ENCODE measurements around the gene FAM163B.

Gene FAM163B

DNA sequence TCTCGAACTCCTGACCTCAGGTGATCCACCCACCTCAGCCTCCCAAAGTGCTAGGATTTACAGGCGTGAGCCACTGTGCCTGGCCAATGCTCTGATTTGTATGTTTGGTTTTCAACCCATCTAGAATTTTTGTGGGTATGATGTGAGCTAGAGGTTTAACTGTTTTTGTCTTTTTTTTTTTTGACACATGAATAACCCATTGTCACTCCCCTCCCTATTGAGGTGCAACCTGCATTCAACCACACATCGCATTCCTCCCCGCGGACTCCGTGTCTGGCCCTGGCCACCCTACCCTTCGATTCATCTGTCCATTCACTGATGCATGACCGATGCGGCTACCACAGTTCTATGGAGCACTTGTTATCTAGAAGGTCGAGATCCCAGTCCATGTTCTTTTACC is 9.5 kb upstream of the FAM163B start:
- in situ Hi-C loops (cut with MboI; ENCODE audit: low sequenced_read_pairs) = no loop called here

DNA sequence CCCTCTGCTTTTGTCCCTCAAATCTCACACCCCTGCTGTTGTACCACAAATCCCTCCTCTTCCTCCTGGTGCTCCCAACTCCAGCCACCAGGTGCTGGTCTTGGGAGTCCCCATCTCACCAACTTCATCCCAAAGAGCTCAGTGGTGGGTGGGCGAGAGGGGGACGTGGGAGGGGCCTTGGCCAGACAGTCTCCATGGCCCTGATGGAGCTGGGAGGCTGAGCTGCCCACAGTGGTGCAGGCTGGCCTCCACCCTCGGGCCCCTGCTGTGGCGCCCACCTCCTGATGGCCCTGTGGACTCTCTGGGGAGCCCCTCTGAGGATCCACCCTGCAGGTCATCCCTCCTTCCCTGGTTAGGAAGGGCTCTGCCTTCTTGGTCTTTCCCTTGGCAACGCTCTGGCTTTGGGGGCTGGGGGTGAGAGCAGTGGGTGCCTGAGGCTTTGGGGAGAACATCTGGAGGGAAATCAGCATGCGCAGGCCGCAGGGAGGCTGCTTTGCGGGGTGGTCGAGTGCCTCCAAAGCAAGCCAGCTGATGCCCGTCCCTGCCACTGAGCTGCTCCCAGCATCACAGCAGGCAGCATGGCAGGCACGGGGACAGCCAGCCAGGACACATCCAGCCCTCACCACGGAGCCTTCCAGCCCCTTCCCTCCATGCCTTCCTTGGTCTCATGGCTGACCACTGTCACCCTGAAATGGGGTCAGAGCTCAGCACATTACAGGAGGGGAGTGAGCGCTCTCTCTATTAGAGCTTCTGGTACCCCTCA is 7.6 kb upstream of the FAM163B start:
- in situ Hi-C loops (cut with MboI; ENCODE audit: low sequenced_read_pairs) = no loop called here

DNA sequence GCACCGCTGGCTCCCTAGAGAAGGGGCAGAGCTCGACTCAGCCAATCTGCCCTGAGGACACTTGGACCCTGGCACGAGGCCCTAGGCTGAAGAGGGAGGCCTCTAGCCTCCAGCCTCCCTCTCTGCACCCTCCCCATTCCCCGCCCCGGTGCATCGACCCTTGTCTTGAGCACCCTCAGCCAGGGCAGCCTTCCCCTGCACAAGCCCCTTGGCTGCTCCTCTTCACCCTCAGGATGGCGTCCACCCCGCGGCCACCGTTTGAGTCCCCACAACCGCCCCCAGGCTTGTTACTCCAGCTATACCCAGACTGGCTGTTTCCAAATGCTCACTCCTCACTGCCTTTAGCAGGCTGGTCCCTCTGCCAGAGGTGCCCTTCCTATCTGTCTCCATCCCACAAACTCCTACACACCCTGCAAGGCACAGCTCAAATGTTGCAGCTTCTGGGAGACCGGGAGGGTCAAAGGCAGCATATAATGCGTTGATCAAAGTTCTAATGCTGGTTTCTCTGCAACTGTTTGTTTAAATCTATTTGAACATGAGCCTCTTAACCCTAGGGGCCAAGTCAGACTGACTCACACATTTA is 6.5 kb upstream of the FAM163B start:
- in situ Hi-C loops (cut with MboI; ENCODE audit: low sequenced_read_pairs) = no loop called here

DNA sequence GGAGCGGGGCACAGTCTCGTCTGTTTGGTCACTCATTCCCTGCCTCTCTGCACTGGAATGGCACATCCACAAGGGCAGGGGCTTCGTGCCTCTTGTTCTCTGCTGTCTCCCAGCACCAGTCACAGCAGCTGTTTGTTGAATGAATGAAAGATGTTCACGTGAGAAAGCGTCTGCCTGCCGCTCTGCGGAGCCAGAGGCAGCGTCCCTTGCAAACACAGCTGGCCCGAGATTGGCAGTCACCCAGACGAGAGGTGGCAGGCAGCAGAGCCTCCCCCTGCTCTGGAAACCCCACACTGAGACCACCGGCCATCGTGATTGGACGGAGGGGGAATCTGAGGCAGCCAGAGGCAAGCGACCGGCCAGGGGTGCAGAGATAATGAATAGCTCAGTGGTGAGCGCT is 6.0 kb upstream of the FAM163B start:
- in situ Hi-C loops (cut with MboI; ENCODE audit: low sequenced_read_pairs) = no loop called here

DNA sequence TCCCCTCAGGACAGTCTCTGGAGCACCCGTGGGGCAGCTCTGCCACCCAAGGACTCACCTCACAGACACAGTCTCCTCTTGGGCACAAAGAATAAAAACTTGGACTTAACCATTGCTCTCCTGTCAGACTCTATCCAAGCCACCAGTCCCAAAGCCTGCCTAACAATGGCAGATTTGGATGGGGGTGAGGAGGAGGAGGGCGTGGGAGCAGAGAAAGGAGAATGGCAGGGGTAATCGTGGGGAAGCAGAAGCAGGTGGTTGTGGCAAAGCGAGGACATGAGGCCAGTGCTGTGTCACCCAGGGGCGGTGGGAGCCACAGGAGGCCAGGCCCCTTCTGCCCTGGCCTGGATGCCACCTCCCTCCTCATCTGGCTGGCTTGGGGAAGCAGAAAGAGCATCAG is 5.5 kb upstream of the FAM163B start:
- in situ Hi-C loops (cut with MboI; ENCODE audit: low sequenced_read_pairs) = no loop called here

DNA sequence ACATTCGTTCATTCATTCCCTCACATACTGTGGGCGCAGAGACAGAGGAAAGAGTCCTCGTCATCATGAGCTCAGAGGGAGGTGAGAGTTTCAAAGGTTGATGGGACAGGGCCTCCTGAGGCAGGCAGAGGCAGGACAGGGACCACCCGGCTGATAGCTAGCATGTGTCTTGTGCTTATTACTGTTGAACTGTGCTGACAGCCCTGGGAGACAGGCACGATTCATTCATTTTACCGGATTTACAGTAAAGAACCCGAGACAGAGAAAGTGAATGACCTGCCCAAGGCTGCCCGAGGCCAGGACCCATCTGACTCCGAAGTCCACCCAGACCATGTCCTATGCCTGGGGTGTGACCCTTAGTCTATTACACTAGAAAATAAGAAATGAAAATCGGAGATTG is 4.9 kb upstream of the FAM163B start:
- in situ Hi-C loops (cut with MboI; ENCODE audit: low sequenced_read_pairs) = no loop called here

DNA sequence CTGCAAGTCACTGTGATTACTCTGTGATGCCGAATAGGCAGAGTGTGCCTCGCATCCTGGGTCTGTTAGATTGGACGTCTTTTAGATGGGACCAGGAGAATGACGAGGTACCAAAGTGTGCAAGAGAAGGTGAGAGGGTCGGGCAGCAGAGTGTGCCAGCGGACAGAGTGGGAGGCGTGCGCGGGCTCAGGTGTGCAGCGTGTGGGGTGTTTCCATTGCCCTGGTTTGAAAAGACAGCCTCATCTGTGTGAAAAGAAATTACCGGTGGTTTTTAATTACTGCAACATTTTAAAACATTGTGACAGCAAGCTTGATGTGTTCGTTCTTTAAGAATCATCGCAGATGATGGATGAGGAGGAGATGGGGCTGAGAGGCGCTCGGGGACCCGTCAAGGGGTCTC is 4.2 kb upstream of the FAM163B start:
- in situ Hi-C loops (cut with MboI; ENCODE audit: low sequenced_read_pairs) = no loop called here

DNA sequence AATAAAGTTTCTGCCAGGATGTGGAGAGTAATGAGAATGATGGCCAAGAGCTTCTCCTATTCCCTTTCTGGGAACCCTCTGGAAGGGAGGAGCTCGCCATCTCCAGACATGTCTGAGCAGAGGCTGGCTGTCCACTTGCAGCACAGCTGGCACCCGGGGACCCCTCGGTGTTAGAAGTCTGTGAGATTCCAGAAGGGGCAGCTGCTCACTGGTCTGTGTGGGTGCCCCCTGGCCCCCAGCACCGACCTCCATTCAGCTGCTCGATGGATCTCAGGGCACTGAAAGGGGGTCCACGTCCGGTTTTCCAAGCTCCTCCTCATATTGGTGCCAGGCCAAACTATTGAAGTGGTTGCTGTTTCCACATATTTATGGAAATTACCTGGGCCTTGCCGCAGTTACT is 3.6 kb upstream of the FAM163B start:
- in situ Hi-C loops (cut with MboI; ENCODE audit: low sequenced_read_pairs) = no loop called here

DNA sequence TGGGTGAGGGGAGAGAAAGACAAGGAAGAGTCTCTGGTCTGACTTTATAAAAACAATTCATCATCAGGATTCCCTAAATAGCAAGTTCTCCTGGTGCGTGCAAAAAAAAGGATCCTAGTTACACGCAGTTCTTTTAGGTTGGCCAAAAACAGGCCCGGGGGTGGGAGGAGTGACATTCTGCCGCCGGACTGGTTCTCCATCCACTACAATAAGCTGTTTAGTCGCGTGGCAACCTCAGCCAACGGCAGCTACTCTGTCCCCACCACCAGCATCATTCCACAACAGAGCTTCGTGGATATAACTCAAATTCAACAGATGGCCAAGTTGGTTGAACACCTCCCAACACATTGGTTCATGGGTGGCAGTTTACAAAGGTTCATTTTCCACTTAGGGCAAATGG is 2.9 kb upstream of the FAM163B start:
- in situ Hi-C loops (cut with MboI; ENCODE audit: low sequenced_read_pairs) = no loop called here

DNA sequence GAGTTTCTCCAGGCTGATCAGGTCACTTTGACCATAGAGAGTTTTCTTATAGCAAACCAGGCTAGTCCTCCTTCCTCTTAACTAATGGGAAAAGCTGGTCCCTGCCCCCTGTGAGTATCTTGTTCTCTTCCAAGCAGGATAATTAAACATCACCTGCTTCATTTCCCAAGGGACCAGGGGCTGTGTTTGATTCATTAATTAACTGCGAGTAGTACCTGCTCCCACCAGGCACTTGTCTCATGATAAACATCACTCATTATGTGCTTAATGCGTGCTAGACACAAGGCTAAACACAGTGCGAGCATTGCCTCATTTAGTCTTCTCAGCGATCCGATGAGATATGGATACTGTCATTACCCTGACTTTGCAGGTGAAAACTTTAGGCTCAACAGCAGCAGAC is 1.7 kb upstream of the FAM163B start:
- in situ Hi-C loops (cut with MboI; ENCODE audit: low sequenced_read_pairs) = no loop called here

DNA sequence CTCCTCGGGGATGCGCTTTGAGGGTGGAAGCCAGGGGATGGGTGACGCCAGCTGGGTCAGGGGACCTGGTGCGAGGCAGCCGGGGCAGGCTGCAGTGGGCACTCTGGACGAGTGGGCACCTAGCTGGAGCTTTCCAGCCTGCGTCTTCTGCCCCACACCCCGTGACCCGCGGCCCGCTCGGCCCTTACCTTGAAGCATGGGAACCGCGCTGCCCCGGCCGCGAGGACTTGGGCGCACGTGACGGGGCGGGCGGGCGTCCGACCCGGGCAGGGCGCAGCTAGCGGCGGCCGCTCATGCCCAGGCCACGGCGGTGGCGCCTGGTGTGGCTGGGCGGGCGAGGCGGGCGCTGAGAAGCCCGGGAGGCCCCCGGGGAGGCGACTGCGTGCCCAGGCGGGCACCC is 300 bp downstream of the FAM163B start:
- in situ Hi-C loops (cut with MboI; ENCODE audit: low sequenced_read_pairs) = no loop called here

DNA sequence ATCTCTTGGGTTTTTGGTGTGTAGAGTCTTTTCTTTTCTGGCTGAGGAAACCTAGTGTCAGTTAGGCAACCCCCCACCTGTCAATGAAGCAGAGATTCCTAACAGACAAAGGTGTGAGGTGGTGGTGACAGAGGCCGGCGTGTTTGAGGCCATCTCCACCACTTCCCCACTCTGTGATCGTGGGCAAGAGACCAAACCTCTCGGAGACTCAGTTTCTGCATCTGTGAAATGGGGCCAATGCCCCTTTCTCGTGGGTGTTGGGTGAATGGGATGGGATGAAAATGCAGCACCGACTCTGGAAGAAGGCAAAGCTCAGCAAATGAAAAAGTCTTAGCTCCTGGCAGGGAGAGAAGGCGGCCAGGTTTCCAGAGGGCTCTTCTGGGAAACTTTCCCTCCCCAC is 807 bp downstream of the FAM163B start:
- in situ Hi-C loops (cut with MboI; ENCODE audit: low sequenced_read_pairs) = no loop called here

DNA sequence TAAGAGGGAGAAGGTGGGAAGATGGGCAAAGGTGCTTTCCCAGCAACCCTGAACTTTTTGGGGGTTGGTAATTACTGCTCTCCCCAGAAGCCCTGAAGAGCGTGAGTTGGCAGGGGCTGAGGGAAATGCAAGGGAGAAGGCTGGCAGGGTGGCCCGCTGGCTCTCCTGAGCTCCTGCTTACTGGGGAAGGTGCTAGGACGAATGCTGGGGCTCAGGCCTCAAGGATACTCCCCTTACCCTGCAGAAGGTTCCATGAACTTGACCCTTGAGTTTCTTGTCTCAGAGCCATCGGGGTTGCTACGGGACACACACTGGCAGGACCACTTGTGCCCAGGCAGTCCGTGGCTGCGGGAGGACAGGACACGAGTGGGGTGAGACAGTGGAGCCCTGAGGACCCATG is 1.2 kb downstream of the FAM163B start:
- in situ Hi-C loops (cut with MboI; ENCODE audit: low sequenced_read_pairs) = no loop called here

DNA sequence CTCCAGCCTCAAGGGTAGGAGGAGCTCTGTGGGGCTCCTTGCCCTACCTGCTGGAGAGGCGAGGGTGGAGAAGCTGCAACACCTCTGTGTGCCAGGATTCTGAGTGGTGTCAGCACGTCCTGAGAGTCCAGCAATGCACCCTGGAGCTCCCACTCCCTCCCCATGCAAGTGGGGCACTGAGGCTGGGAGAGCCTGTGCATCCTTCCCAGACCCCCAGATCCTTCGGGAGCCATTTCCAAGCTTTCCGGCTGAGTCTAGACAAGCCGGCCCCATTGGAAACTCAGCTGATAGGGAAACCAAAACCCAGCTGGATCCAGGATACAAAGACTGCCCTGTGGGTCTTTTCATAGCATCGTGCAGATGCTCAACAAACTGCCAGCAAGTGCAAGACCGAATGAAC is 1.8 kb downstream of the FAM163B start:
- in situ Hi-C loops (cut with MboI; ENCODE audit: low sequenced_read_pairs) = no loop called here

DNA sequence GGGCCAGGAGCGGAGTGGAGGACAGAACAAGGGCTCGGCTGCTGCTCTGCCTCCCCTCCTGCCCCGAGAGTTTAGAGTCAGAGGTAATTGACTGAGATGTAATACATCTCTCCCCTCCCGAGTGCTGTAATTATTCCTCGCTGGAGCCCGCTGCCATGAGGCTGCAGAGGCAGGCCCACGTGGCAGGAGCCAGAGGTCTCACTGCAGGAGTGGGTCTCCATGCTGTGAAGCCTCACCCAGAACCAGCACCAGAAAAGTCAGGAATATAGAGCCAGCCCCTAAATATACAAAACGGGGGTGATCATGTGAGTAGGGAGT is 2.5 kb downstream of the FAM163B start:
- in situ Hi-C loops (cut with MboI; ENCODE audit: low sequenced_read_pairs) = no loop called here

DNA sequence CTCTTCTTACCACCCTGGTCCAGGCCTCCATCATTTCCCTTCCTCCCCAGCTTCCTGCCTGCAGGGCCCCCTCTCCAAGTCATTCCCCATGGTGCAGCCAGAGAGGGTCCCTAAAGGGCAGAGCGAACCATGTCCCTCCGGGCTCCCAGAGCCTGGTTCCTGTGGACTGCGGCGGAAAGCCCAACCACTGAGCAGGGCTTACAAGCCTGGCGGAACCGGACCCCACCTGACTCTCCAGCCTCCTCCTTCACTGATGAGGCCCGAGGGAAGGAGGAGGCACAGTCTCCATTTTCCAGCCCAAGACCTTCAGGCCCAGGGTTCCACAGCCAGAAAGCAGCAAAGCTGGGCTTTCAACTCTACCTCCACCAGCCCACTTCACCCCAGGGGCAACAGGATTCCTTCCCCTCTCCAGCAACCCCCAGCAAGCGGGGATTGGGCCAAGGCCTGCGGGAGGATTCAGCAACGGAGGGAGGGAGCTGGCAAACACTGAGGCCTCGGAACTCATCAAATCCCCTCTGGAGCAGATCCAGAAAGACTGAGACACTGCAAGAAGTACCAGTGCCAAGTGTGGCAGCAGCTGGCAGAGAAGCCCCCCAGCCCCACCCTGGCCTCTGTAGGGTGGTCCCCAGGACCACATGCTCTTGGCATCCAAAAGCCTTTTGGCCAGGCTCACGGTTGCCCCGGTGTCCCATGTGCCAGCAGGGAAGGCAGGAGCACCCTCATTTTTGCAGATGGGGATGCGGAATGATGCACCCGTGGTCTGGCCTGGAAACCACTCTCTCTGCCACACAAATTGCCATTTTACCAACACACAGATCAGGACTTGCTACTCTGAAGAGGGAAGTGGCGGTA is 3.1 kb downstream of the FAM163B start:
- in situ Hi-C loops (cut with MboI; ENCODE audit: low sequenced_read_pairs) = no loop called here

DNA sequence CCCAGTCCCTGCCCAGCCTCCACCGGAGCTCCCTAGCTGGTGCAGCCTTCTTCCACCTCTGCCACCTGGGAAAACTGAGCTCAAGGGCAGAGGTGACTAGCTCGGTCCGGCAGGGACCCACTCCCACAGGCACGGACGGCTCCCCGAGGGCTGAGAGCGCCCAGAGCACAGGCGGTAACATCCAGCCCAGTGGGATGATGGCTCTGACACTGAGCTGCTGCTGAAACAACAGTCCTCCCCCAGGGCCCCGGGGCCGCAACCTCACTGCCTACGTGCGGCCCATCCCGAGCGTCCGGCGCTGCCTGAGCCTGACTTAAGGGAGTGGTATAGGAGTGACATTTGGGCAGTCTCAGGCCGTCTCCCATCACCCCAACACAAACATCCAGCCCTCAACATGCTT is 3.7 kb downstream of the FAM163B start:
- in situ Hi-C loops (cut with MboI; ENCODE audit: low sequenced_read_pairs) = no loop called here

DNA sequence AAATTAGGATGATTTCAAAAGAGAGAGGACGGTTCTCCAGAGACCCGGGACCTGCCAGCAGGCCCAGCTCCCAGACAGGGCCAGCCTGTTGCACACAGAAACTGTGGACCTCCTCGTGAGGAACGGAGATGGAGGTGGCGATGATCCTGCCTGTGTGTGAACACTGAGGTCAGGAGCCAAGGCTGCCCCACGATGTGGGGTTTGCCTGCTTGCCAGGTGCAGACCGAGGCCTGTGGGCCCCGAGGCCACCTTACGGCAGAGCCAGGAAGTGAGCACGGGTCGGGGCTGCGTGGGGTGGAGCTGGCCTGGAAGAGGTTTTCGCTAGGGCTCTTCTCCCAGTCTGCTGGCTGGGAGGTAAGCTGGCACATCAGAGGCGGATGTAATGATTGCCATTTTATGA is 4.3 kb downstream of the FAM163B start:
- in situ Hi-C loops (cut with MboI; ENCODE audit: low sequenced_read_pairs) = no loop called here

DNA sequence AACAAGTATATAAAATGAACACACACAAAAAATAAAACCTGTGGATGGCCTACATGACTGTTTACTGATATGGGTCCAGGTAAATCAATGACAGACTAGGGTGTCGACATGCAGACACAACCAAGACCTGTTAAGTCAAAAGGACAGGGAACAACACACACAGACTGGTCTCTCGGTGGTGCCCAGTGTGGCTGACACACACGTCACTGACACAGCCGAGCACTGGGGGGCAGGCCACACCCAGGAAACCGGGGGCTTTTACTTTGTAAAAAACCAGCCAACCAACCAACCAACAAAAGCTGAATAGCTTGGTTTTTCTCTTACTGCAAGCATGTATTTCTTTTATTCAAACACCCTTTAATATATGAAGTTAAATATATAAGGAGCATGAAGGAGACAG is 5.0 kb downstream of the FAM163B start:
- in situ Hi-C loops (cut with MboI; ENCODE audit: low sequenced_read_pairs) = no loop called here

DNA sequence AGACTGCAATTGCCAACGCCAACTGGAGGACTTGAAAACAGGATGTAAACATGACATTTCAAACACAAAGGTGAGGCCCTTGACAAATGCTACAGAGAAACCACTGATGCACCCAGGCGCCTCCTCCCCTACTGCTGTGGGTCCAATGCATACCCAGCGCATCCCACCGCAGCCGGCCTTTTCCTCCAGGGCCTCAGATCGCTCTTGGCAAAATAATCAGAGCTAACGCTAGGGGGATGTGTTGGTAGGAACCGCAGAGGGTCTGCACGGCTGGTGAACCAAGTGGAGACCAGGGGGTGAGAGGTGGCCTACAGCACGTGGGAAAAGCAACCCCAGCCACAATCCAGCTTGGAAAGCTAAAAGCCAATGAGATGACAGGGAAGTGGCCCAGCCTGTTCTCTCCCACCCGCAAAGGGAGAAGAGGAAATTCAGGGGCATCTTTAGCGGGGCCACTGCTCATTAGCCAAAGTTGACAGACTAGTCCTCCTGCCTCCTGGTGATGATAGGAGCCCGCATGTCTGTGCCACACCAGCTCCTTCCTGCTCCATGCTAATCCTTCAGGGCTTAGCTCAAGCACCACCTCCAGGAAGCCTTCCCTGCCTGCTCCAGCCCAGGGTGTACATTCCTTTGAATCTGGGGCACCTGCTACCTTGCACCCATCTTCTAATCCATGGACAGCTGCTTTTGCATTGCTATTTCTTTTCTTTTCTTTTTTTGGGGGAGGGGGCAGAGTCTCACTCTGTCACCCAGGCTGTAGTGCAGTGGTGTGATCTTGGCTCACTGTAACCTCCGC is 5.9 kb downstream of the FAM163B start:
- in situ Hi-C loops (cut with MboI; ENCODE audit: low sequenced_read_pairs) = no loop called here

DNA sequence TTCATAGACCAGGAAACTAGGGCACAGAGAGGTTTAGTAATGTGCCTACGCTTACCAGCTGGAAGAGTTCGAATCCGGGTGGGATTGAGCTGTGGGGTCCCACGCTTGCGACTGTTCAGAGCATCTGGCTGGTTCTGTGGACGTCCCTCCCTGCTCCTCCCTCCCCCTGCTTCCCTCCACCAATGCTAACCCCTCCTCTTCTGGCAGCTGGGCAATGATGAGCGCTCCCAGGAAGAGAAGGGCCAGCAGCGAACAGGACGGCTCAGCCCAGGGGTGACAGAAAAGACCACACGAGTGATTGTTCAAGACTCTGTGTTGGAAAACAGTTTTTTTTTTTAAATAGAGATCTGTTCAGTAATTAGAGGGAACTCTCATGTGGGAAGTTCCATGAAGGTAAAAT is 6.9 kb downstream of the FAM163B start:
- in situ Hi-C loops (cut with MboI; ENCODE audit: low sequenced_read_pairs) = no loop called here

Measured in HL-60/S4 (cell line).